H9 (cell line): ENCODE data around the gene METTL1. TPM values are rescaled to one million over a fixed set of nuclear protein-coding genes. Genes with fewer than 3 reads are reported as not detected.

Source experiments
- DNase-seq: peaks from one replicate; pipeline ENCODE4 v3.0.0-alpha.2; 2017
- H2AFZ ChIP-seq: one replicate; pipeline ENCODE4 v1.6.1; 2013; ENCODE audit warnings: mild to moderate bottlenecking, low read length, control low read depth, moderate library complexity
- H2AK5ac ChIP-seq: 2 replicates; pipeline ENCODE4 v1.6.1; 2013; ENCODE audit warnings: low read length, control low read depth, mixed read lengths; ENCODE audit not compliant: insufficient read length
- H2BK120ac ChIP-seq: one replicate; pipeline ENCODE4 v1.6.1; 2013; ENCODE audit warnings: low read depth, mild to moderate bottlenecking, low read length, control low read depth, inconsistent platforms; ENCODE audit not compliant: poor library complexity, severe bottlenecking
- H2BK12ac ChIP-seq: 2 replicates; pipeline ENCODE4 v1.6.1; 2013; ENCODE audit warnings: low read length, control low read depth, mixed read lengths, low read depth; ENCODE audit not compliant: insufficient read length
- H2BK15ac ChIP-seq: 2 replicates; pipeline ENCODE4 v1.6.1; 2013; ENCODE audit warnings: low read depth, low read length, control low read depth
- H2BK20ac ChIP-seq: one replicate; pipeline ENCODE4 v1.6.1; 2013; ENCODE audit warnings: low read depth, mild to moderate bottlenecking, low read length, control low read depth, inconsistent platforms; ENCODE audit not compliant: poor library complexity, severe bottlenecking
- H2BK5ac ChIP-seq: 2 replicates; pipeline ENCODE4 v1.6.1; 2013; ENCODE audit warnings: low read length, control low read depth, mixed read lengths; ENCODE audit not compliant: insufficient read length
- H3K14ac ChIP-seq: 2 replicates; pipeline ENCODE4 v1.6.1; 2013; ENCODE audit warnings: low read length, control low read depth; ENCODE audit not compliant: insufficient read depth
- H3K18ac ChIP-seq: 2 replicates; pipeline ENCODE4 v1.6.1; 2013; ENCODE audit warnings: low read depth, mild to moderate bottlenecking, mixed read lengths, low read length, control low read depth; ENCODE audit not compliant: insufficient read length
- H3K23ac ChIP-seq: 2 replicates; pipeline ENCODE4 v1.6.1; 2013; ENCODE audit warnings: low read length, control low read depth, mixed read lengths, low read depth; ENCODE audit not compliant: insufficient read length
- H3K23me2 ChIP-seq: 2 replicates; pipeline ENCODE4 v1.6.1; 2013; ENCODE audit warnings: low read depth, mild to moderate bottlenecking, mixed read lengths, low read length, control low read depth; ENCODE audit not compliant: insufficient read length, poor library complexity, severe bottlenecking
- H3K27ac ChIP-seq: 2 replicates; pipeline ENCODE4 v1.5.1; 2013; ENCODE audit warnings: low read length, control low read depth, mixed read lengths, low read depth; ENCODE audit not compliant: insufficient read length
- H3K27me3 ChIP-seq: 2 replicates; pipeline ENCODE4 v1.6.1; 2013; ENCODE audit warnings: low read length, control low read depth, inconsistent platforms; ENCODE audit not compliant: insufficient read depth
- H3K4ac ChIP-seq: 2 replicates; pipeline ENCODE4 v1.6.1; 2013; ENCODE audit warnings: low read depth, mild to moderate bottlenecking, control low read depth, inconsistent platforms, low read length, moderate library complexity
- H3K4me1 ChIP-seq: 2 replicates; pipeline ENCODE4 v1.6.1; 2013; ENCODE audit warnings: low read length, control low read depth, inconsistent platforms; ENCODE audit not compliant: insufficient read depth
- H3K4me2 ChIP-seq: 2 replicates; pipeline ENCODE4 v1.6.1; 2013; ENCODE audit warnings: low read length, control low read depth, mixed read lengths; ENCODE audit not compliant: insufficient read length, insufficient read depth
- H3K56ac ChIP-seq: 2 replicates; pipeline ENCODE4 v1.6.1; 2013; ENCODE audit warnings: low read depth, mild to moderate bottlenecking, mixed read lengths, low read length, control low read depth; ENCODE audit not compliant: insufficient read length
- H3K79me1 ChIP-seq: 2 replicates; pipeline ENCODE4 v1.6.1; 2013; ENCODE audit warnings: low read depth, mild to moderate bottlenecking, moderate library complexity, low read length, control low read depth, inconsistent platforms; ENCODE audit not compliant: insufficient read depth, poor library complexity, severe bottlenecking
- H3K79me2 ChIP-seq: 2 replicates; pipeline ENCODE4 v1.6.1; 2013; ENCODE audit warnings: low read length, control low read depth, inconsistent platforms; ENCODE audit not compliant: insufficient read depth
- H3K9ac ChIP-seq: 2 replicates; pipeline ENCODE4 v1.6.1; 2013; ENCODE audit warnings: low read length, control low read depth, mixed read lengths; ENCODE audit not compliant: insufficient read length; ENCODE audit errors: extremely low read depth
- H3K9me3 ChIP-seq: one replicate; pipeline ENCODE4 v1.6.1; 2013; ENCODE audit warnings: low read depth, low read length, inconsistent platforms; ENCODE audit not compliant: control insufficient read depth
- H3T11ph ChIP-seq: one replicate; pipeline ENCODE4 v1.6.1; 2013; ENCODE audit warnings: mild to moderate bottlenecking, low read length, control low read depth, inconsistent platforms
- H4K20me1 ChIP-seq: one replicate; pipeline ENCODE4 v1.6.1; 2013; ENCODE audit not compliant: control insufficient read depth, insufficient read length, insufficient read depth
- H4K5ac ChIP-seq: 2 replicates; pipeline ENCODE4 v1.6.1; 2013; ENCODE audit warnings: low read depth, mild to moderate bottlenecking, mixed read lengths, low read length, control low read depth; ENCODE audit not compliant: insufficient read length
- H4K8ac ChIP-seq: replicated peaks from 2 replicates; pipeline ENCODE4 v1.6.1; 2013; ENCODE audit warnings: low read length, control low read depth, mixed read lengths, low read depth; ENCODE audit not compliant: insufficient read length
- H4K91ac ChIP-seq: 2 replicates; pipeline ENCODE4 v1.6.1; 2013; ENCODE audit warnings: low read depth, mild to moderate bottlenecking, moderate library complexity, mixed read lengths, low read length, control low read depth; ENCODE audit not compliant: insufficient read length
- H3K27ac Mint-ChIP-seq, 3 experiments: 2 replicates in 2 of 3; 3 replicates in 1 of 3; pipeline ENCODE4 v1.8.0; 2020 to 2021; ENCODE audit warnings: mixed read lengths in 3 of 3, mild to moderate bottlenecking in 1 of 3, moderate library complexity in 1 of 3
- H3K27me3 Mint-ChIP-seq: 2 replicates; pipeline ENCODE4 v1.8.0; 2021; ENCODE audit warnings: low read depth, mild to moderate bottlenecking, moderate library complexity, mixed read lengths
- H3K36me3 Mint-ChIP-seq, 3 experiments: 2 replicates in 2 of 3; 3 replicates in 1 of 3; pipeline ENCODE4 v1.8.0; 2020 to 2021; ENCODE audit warnings: low read depth in 3 of 3, mixed read lengths in 3 of 3; ENCODE audit not compliant: insufficient read depth in 1 of 3
- H3K4me1 Mint-ChIP-seq, 2 experiments: 2 replicates each; pipeline ENCODE4 v1.8.0; 2020; ENCODE audit warnings: mixed read lengths in 2 of 2
- H3K4me3 Mint-ChIP-seq, 2 experiments: 2 replicates in 1 of 2; 3 replicates in 1 of 2; pipeline ENCODE4 v1.8.0; 2020 to 2021; ENCODE audit warnings: mild to moderate bottlenecking in 2 of 2, mixed read lengths in 2 of 2, moderate library complexity in 1 of 2
- H3K9me3 Mint-ChIP-seq, 2 experiments: 2 replicates in 1 of 2; 3 replicates in 1 of 2; pipeline ENCODE4 v1.8.0; 2020; ENCODE audit warnings: mild to moderate bottlenecking in 2 of 2, mixed read lengths in 2 of 2, moderate library complexity in 1 of 2
- CTCF ChIP-seq: fragments of 200-600 bp; sonication (generic); conservative IDR thresholded peaks from 3 replicates; pipeline ENCODE4 v1.8.0; 2021; ENCODE audit warnings: antibody characterized with exemption, mild to moderate bottlenecking
- WGBS: extraction: QIAGEN DNeasy Blood & Tissue Kit; methylation state at CpG from one replicate; pipeline ENCODE4 v1.1.7; 2013; ENCODE audit warnings: missing lambda C conversion rate, low lambda C conversion rate, mixed read lengths; ENCODE audit not compliant: insufficient read length; ENCODE audit errors: extremely low coverage; 5-methylcytosine and 5-hydroxymethylcytosine counted together
- total RNA-seq: library from RNA; stranded (reverse); gene quantifications from 2 replicates; pipeline ENCODE4 v1.2.1, GENCODE V29; 2021

METTL1 gene
- total RNA-seq, 1 experiment from 2014 or later: 58.4 TPM

GRCh38 chr12:57808351-57808750 is 36.4 kb upstream of the METTL1 start:
- Histone ChIP-seq H3K27me3 (no peaks in the 10 kb centered on the region), H4K5ac (no peak overlapping the region), H3K4me1 (no peaks in the 10 kb centered on the region; the same call in 1 of the 2 replicates), H3K9ac (no peak overlapping the region), H2BK120ac (no peak overlapping the region), H3T11ph (no peak overlapping the region), H2BK12ac (no peak overlapping the region), H4K8ac (no peak overlapping the region), H3K79me2 (no peaks in the 10 kb centered on the region), H3K14ac (no peak overlapping the region), H4K91ac (no peak overlapping the region), H3K56ac (no peak overlapping the region), H3K4ac (no peak overlapping the region), H3K27ac (no peak overlapping the region), H2BK20ac (no peak overlapping the region), H3K18ac (no peak overlapping the region), H2AFZ (no peak overlapping the region), H2BK15ac (no peak overlapping the region), H4K20me1 (no peaks in the 10 kb centered on the region), H3K79me1 (no peaks in the 10 kb centered on the region), H3K23ac (no peak overlapping the region), H3K9me3 (no peaks in the 10 kb centered on the region), H2AK5ac (no peak overlapping the region), H3K4me2 (no peak overlapping the region), H3K23me2 (no peaks in the 10 kb centered on the region), H2BK5ac (no peak overlapping the region)
- DNase-seq: no peak
- H3K4me1 Mint-ChIP-seq: peaks cover 2 to 3% of the 10 kb centered on the region in 2 experiments; a peak in 3 of 4 replicates
- H3K4me3 Mint-ChIP-seq: no peak overlapping the region
- no peak overlapping the region for H3K27ac Mint-ChIP-seq
- WGBS: no CpG with 5 or more reads among the region's 5 CpGs
- TF ChIP-seq CTCF: no peak
- no peaks in the 10 kb centered on the region for H3K9me3 Mint-ChIP-seq
- peaks cover 0 to 11% (median 3%) of the 10 kb centered on the region in 3 experiments; a peak in 3 of 7 replicates for H3K36me3 Mint-ChIP-seq
- no peaks in the 10 kb centered on the region for H3K27me3 Mint-ChIP-seq
